Right hindlimb (tissue), 1 donor: Measurements from ENCODE around the gene ZNF423.

Source experiments
- DNase-seq: peaks from one replicate; pipeline ENCODE4 v3.0.0-alpha.2; 2018

ZNF423 gene

GRCh38 chr16:49463529-49463928 lies 392.4 kb downstream of the ZNF423 start:
- peak; percentile 10 for DNase-seq

GRCh38 chr16:49462989-49463371 lies 392.9 kb downstream of the ZNF423 start:
- DNase-seq, result peak; percentile 16

DNA sequence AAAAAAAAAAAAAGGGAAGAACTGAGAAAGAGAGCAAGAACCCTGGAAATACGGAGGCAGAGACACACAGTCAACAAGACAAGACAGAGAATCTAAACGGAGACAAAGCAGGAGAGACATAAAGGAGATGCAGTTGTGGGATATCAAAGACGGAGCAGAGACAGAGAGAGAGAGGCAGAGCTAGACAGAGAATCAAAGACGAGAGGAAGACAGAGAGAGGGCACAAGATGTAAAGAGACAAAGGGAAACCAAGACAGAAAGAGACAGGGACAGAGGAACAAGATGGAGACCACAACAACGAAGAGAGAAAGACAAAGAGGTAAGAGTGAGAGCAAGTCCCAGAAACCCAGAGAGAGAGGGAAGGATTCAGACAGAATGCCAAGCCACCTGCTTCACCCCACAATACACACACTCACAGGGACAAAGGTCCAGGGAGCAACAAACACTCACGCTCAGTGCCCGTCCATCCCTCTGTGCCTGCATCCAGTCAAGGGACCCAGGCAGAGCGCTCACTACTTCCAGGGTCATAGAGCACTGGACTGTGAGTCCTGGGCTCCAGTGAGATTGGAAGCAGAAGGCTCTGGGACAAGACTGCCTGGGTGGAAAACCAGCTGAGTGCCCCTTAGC lies 393.4 kb downstream of the ZNF423 start:
- peak; percentile 0 for DNase-seq

DNA sequence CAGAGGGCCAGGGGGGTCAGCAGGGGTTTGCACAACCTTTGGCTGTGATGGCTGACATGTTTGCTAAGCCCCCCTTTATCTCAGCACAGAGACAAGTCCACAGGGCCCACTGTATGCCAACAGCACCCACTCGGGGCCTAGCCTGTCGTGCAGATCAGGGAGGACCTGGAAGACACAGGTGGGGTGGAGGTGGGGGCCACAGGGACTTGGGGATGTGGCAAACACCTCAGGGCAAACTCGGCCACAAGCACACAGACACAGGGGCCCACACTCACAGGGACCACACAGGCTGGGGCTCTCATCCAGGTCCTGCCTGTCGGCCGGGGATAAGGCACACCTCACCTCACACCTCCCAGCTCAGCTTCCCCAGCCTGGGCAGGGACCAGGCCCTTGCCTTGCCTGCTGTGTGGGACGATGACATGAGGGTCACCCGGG lies 394.4 kb downstream of the ZNF423 start:
- DNase-seq, result peak; percentile 14

GRCh38 chr16:49460786-49461470 lies 395.0 kb downstream of the ZNF423 start:
- peak; percentile 4 for DNase-seq

DNA sequence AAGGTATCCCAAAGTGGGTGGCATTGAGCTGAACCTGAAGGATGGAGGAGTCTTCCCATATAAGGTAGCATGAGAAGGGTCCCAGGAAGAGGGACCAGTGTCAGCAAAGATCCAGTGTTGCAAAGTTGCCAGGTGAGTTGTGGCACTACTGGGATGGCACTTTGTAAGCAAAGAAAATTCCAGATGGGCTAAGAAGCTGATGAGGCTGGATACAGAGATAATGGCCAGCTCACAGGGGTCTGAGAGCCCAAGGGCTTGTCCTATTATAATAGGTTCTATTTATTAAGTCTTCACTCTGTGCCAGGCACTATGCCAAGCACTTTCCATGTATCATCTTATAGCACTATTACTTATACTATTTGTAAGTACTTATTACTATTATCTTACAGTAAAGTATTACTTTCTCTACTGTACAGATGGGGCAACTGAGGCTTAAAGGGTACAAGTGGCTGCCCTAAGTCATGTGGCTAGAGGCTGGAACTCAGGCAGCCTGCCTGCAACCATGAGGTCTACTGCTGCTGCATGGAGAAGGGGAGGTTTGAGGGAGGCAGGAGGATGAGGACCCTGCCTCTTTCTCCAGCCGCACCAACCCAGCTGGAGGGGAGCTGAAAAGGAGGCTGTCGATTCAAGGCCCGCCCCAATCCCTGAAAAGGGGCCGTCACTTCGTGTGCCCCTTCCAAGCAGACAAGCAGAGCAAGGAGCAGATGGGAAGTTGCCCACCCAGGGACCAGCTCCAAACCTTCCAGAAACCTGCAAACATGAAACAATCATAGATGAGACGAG lies 395.8 kb downstream of the ZNF423 start:
- DNase-seq, result peak; percentile 8

DNA sequence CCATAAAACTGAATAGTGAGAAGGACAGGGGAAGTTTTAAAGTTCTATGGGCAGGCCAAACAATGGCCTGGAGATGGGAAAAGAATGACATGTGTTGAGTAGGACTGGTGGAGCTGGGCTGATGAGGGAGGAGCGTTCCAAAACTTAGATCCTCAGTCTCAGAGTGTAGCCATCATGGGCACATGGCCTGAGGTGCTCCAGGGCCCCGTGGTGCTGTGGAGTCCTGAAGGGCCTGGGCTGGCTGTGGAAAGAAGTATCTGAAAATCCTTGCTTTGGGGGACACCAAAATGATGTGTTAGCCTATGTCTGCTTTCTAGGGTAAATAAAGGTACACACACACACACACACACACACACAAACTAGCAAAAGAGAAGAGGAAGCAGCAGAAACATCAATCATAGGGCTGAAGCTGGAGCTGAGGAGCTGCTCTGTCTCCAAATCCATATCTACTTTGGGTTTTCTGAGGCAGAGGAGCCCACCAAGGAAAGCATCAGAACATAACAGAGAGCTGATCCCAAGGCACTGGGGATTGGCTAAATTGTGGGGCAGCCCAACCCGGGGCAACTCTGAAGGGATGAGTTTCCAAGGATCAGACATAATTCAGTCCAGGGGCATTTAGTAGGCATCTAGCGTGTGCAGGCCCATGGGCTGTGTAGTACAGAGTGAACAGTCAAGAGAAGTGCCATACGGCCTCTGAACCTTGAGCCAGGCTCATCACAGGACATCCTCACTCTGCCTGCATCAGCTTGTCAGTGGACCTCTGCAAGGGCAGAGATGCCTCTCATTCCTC lies 397.1 kb downstream of the ZNF423 start:
- DNase-seq, result peak; percentile 6

DNA sequence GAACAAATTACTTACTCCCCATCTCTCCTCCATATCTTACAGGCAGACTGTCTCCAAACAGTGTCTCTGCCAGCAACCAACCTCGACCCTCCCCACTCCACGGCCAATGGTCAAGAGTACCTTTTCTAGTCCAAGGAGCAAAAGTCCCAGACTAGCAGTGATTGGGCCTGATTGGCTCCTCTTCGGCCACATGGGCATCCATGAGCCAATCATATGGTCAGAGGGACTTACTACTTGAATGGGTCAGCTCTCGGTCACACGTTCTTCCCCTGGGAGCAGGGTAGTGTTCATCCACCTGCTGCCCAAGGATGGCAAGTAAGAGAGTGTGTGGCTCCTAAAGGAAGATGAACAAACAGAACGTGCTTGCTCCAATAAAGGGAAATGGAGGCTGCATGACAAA lies 397.7 kb downstream of the ZNF423 start:
- DNase-seq, result peak; percentile 3

DNA sequence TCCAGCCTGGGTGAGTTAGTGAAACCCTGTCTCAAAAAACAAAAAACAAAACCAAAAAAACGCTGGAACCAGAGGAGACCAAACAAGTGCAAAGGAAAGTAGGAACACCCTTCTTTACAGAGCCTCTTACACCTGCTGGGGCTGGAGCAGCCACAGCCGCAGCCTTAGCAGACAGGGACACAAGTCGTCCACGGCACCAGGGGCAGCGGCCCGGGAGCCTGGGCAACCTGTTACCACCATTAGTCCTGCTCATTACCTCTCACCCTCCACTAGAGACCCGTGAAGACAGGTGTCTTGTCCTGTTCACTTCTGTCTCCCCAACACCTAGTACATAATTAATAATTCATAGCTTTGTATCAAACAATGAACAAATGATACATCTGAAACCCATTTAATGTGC lies 398.7 kb downstream of the ZNF423 start:
- DNase-seq, result peak; percentile 2

DNA sequence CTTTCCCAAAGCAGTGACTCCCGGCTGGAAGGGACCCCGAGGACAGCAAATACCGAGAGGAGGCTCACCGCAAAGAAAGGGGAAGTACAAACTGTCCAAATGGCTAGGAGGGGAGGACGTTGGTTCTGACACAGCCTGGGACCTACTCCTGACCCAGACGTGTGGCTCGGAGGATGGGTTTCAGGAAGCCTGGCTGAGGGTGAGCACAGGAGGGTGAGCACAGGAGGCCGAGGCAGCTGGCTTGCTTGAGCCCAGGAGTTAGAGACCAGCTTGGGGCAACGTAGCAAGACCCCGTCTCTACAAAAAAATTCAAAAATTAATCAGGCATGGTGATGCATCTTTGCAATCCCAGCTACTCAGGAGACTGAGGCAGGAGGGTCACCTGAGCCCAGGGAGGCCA lies 399.1 kb downstream of the ZNF423 start:
- peak; percentile 5 for DNase-seq

- DNase-seq, result peak; percentile 4
Measured at GRCh38 chr16:49455991-49456745, 399.7 kb downstream of the ZNF423 start.

DNA sequence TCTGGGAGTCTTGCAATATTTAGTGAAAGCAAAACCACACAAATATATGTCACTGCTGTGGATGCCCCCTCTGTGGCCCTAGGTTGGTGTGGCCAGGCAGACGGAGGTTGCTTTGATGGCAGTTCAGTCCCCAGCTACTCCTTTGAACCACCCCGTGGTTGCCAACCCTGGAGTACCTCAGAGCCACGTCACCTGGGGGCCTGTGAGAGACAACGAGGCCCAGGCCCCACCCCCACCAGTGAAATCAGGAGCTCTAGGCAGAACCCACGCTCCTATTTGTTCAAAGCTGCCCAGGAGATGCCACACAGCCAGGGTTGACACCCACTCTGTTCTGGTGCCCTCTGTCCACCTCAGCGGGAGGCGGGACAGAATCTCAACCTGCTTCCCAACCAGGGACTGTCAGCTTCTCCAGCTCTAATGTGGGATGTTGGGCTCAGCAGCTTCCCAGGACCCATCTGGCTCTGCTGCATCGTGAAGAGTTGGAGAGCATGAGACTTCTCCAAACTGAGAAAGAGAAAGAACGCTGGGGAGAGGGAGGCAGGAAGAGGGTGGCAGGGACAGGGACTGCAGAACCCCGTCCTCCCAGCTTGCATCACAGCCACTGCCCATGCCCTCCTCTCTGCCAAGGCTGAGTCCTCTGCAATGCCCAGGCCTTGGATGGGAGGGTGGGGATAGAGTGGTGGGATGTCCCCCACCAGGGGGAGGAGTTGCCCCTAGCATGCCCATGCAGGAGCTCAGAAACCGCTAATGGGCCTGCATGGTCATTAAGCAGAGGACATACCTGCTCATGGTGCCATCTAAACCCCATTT lies 400.5 kb downstream of the ZNF423 start:
- DNase-seq, result peak; percentile 7

- DNase-seq, result peak; percentile 5
Measured at GRCh38 chr16:49454426-49455180, 401.3 kb downstream of the ZNF423 start.

DNA sequence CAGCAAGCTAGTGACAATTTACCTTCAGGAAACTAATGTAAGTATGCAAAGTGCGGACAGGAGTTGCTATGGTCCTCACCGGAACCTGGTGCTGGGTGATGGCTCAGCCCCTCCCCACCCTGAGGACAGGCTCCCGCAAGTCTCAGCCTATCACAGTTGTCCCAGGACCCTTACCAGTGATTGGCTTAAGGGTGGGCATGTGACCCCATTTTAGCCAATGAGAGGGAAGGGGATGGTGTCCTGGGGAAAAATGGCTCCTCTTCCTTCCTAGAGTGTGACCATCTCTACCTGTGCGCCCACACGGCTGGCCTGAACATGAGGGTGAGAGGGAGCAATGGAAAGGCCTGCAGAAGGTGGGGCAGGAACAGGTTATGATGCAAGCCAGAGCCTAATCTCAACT lies 401.9 kb downstream of the ZNF423 start:
- DNase-seq, result peak; percentile 1

DNA sequence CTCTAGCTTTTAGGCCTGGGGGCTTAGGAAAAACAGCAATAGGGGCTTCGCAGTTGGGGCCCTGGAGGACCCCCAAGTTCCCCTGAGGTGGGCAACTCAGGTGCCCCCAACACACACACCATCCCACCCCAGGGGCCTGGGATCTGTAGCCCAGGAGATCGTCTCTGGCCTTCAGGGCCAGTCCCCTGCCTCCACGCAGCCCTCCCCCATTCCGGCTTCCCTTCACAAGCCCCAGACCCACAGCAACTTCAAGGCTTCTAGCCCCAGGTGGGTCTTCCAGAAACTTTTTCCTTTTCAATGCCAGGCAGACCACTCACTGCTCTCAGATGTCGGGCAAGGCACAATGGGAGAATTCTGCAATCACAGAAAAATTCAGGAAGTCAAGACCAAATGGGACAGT lies 402.9 kb downstream of the ZNF423 start:
- DNase-seq, result no peak

- no peak for DNase-seq
Measured at GRCh38 chr16:49452578-49452977, 403.3 kb downstream of the ZNF423 start.

- DNase-seq, result no peak
Measured at GRCh38 chr16:49452108-49452507, 403.8 kb downstream of the ZNF423 start.

DNA sequence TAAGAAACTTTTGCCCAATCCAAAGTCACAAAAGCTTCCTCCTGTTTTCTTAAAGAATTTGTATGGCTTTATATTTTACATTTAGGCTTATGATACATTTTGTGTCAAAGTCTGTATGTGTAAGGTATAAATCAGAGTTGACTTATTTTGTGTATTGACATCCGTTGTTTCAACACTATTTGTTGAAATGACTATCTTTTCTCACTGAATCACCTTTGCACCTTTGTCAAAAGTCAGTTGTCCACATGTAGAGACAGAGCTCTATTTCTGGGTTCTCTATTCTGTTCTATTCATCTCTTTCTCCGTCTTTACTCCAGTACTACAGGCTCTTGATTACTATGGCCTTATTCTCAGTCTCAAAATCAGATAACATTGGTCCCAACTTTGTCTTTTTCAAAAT lies 409.1 kb downstream of the ZNF423 start:
- no peak for DNase-seq

DNA sequence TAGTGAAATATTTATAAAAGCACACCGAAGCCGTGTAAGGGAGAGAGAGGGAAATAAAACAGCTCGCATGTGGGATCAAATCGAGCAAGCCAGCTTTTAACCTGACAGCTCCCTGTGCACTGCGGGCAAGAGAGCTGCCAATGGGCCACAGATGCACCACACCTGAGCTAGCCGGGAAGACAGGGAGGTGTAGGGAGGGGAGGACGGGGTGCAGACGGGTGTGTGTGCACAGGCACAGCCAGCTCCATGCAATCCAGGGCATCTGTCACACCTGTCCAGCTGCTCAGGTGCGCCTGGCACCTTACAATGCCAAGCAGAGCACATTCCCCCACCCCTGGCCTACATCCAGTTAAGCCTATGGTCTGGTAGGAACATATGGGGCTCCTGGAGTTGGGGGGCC lies 412.3 kb downstream of the ZNF423 start:
- peak; percentile 14 for DNase-seq

DNA sequence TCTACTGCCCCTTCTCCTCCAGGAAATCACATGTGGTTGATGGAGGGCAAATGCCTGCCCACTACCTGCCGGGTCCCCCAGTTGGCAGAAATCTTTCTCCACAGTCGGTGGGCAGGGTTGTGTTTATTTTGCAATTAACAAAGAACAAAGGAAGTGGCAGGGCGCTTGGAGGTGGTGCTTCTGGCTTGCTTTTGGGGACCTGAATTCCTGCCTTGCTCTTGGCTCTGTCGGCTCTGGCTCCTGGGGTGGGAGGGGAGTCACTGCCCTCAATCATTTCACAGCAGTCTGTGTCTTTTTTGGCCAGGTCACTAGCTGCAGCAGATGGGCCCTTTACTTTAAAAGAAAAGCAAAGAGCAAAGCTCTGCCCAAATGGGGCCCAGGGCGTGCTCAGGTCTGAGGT lies 413.1 kb downstream of the ZNF423 start:
- DNase-seq, result peak; percentile 7

DNA sequence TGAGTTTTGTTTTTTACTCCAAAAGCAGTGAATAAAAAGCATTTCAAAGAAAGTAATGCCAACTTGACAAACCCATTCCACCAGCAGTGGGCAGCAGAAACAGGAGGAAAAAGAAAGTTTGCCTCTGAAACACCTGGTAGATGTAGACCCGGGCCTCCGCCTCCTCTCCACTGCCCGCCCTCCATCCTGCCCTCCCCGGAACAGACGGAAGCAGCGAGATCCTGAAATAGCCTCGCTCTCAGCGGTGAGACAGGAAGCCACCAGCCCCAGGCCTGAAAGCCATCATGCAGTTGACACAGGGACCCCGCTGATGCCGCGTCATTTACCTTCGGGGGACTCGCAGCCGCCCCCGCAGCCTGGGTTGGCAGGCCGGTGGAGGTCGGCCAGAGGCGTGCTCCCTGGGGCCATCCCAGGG lies 414.5 kb downstream of the ZNF423 start:
- peak; percentile 71 for DNase-seq
